Keratinocyte (primary cell): Measurements from ENCODE around the gene FBXW7.

Experiments
- CTCF ChIP-seq, 3 experiments: IDR thresholded peaks in 1 of 3; conservative IDR thresholded peaks in 1 of 3; optimal IDR thresholded peaks in 1 of 3; 2 replicates in 2 of 3; 3 replicates in 1 of 3; pipeline versions ENCODE3 to v1.5.1; 2011; ENCODE audit warnings: low read length in 3 of 3, mild to moderate bottlenecking in 3 of 3, moderate library complexity in 2 of 3, control low read depth in 1 of 3, inconsistent platforms in 1 of 3; ENCODE audit not compliant: insufficient read depth in 2 of 3; ENCODE audit errors: extremely low read depth in 1 of 3
- EZH2 ChIP-seq: IDR thresholded peaks from one replicate; pipeline ENCODE4 v1.6.1; 2012; ENCODE audit warnings: inconsistent platforms, mild to moderate bottlenecking, low read length, moderate library complexity

DNA sequence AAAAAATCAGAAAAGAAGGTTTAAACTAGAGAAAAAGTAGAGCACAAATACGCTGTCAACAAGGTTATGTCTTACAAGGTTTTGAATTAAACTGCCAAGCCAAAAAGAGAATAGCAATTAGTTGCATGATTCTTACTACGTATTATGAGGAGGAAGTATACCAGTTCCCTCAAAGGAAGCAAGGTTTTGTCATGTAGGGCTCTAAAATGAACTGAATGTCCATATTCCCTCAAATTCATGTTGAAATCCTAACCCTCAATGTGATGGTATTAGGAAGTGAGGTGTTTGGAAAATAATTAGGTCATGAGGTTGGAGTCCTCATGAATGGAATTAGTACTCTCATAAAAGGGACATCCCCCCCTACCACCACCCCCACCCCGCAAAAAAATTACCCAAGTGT is 201.0 kb downstream of the FBXW7 start:
- TF ChIP-seq CTCF (optimal IDR thresholded peaks at IDR 0.05 in 1 of 3, IDR thresholded peaks at IDR 0.05 in 1 of 3, conservative IDR thresholded peaks at IDR 0.05 in 1 of 3; ENCODE audit: extremely low read depth in 1 of 3, insufficient read depth in 2 of 3, low read length in 3 of 3) (no peak), EZH2 (no peak)
